ENCODE results near the gene LDHA.
"Not testable (repeated sequence)": the region's sequence is repeated elsewhere in the genome, so short reads cannot be mapped to it uniquely, and the experiment has no call there.

LDHA gene

GRCh38 chr11:18392434-18393321, 1.7 kb upstream of the LDHA start:
- DNase-seq (ENCODE audit: low read depth) = peak; percentile 32
- H3K4me3 ChIP-seq (ENCODE audit: low read depth, low read length) = no peak overlapping the region
- no peak for TF ChIP-seq CTCF (IDR thresholded peaks at IDR 0.05; ENCODE audit: insufficient read depth, low read depth, low read length, missing control alignments)

GRCh38 chr11:18393581-18394274, 635 bp upstream of the LDHA start:
- peak overlapping the region; percentile 89 for H3K4me3 ChIP-seq (ENCODE audit: low read depth, low read length)
- DNase-seq (ENCODE audit: low read depth) = no peak
- TF ChIP-seq CTCF (IDR thresholded peaks at IDR 0.05; ENCODE audit: insufficient read depth, low read depth, low read length, missing control alignments) = no peak

- H3K4me3 ChIP-seq (ENCODE audit: low read depth, low read length) = peak overlapping the region; percentile 89
- no peak for TF ChIP-seq CTCF (IDR thresholded peaks at IDR 0.05; ENCODE audit: insufficient read depth, low read depth, low read length, missing control alignments)
- peak; percentile 39 for DNase-seq (ENCODE audit: low read depth)
These were observed 768 bp downstream of the LDHA start for GRCh38 chr11:18394928-18395734.

- DNase-seq (ENCODE audit: low read depth) = peak; percentile 99
- H3K4me3 ChIP-seq (ENCODE audit: low read depth, low read length) = peak overlapping the region; percentile 89
- no peak for TF ChIP-seq CTCF (IDR thresholded peaks at IDR 0.05; ENCODE audit: insufficient read depth, low read depth, low read length, missing control alignments)
These were observed 1.6 kb downstream of the LDHA start for GRCh38 chr11:18395735-18396504.

- DNase-seq (ENCODE audit: low read depth) = no peak
- H3K4me3 ChIP-seq (ENCODE audit: low read depth, low read length) = no peak overlapping the region
- TF ChIP-seq CTCF (IDR thresholded peaks at IDR 0.05; ENCODE audit: insufficient read depth, low read depth, low read length, missing control alignments) = no peak
These were observed 3.6 kb downstream of the LDHA start for GRCh38 chr11:18397921-18398320.

- DNase-seq (ENCODE audit: low read depth); H3K4me3 ChIP-seq (ENCODE audit: low read depth, low read length): not testable (repeated sequence)
These were observed 6.7 kb downstream of the LDHA start for GRCh38 chr11:18401077-18401476.

Measured in GM12865 (cell line).